GM23338 (cell line): ENCODE measurements around the gene NELL2. TPM values are rescaled to one million over a fixed set of nuclear protein-coding genes. Genes with fewer than 3 reads are reported as not detected.

Experiments used
- ATAC-seq: fragments of 200-7000 bp; cut with Tn5 transposase; 3 replicates; pipeline ENCODE4 v1.9.1; 2020
- DNase-seq: peaks from one replicate; pipeline ENCODE4 v3.0.0-alpha.2; 2015; ENCODE audit warnings: low spot score
- H2AFZ ChIP-seq: fragments of 200-600 bp; sonication (generic); 2 replicates; pipeline ENCODE4 v1.8.0; 2016; ENCODE audit warnings: antibody characterized with exemption, mild to moderate bottlenecking, moderate library complexity
- H3F3A ChIP-seq: fragments of 200-600 bp; sonication (generic); replicated peaks from 2 replicates; pipeline ENCODE4 v1.8.0; 2017; ENCODE audit warnings: antibody characterized with exemption, mixed run types, low read depth
- H3K27ac ChIP-seq: fragments of 200-600 bp; sonication (generic); 2 replicates; pipeline ENCODE4 v1.6.1; 2016; ENCODE audit warnings: low read depth
- H3K27me3 ChIP-seq: fragments of 200-600 bp; sonication (generic); 2 replicates; pipeline ENCODE4 v1.8.0; 2016; ENCODE audit warnings: mild to moderate bottlenecking, mixed run types, moderate library complexity; ENCODE audit not compliant: insufficient read depth
- H3K36me3 ChIP-seq: fragments of 200-600 bp; sonication (generic); 2 replicates; pipeline ENCODE4 v1.8.0; 2016; ENCODE audit warnings: mild to moderate bottlenecking; ENCODE audit not compliant: insufficient read depth
- H3K4me1 ChIP-seq: fragments of 200-600 bp; sonication (generic); 2 replicates; pipeline ENCODE4 v1.8.0; 2016; ENCODE audit warnings: mild to moderate bottlenecking, moderate library complexity; ENCODE audit not compliant: insufficient read depth
- H3K4me2 ChIP-seq: fragments of 200-600 bp; sonication (generic); 2 replicates; pipeline ENCODE4 v1.7.1; 2017; ENCODE audit warnings: mixed run types
- H3K4me3 ChIP-seq: fragments of 200-600 bp; sonication (generic); 2 replicates; pipeline ENCODE4 v1.6.1; 2016; ENCODE audit warnings: mixed run types
- H3K79me2 ChIP-seq: fragments of 200-600 bp; sonication (generic); replicated peaks from 2 replicates; pipeline ENCODE4 v1.8.0; 2017; ENCODE audit warnings: mild to moderate bottlenecking; ENCODE audit not compliant: insufficient read depth
- H3K9me2 ChIP-seq: fragments of 200-600 bp; sonication (generic); 2 replicates; pipeline ENCODE4 v1.8.0; 2017; ENCODE audit not compliant: insufficient read depth
- H4K20me1 ChIP-seq: fragments of 200-600 bp; sonication (generic); replicated peaks from 2 replicates; pipeline ENCODE4 v1.8.0; 2017; ENCODE audit warnings: mild to moderate bottlenecking; ENCODE audit not compliant: insufficient read depth
- H3K27ac Mint-ChIP-seq: 2 replicates; pipeline ENCODE4 v1.8.0; 2020; ENCODE audit warnings: inconsistent platforms, mild to moderate bottlenecking, moderate library complexity, mixed read lengths
- H3K27me3 Mint-ChIP-seq: 3 replicates; pipeline ENCODE4 v1.8.0; 2022; ENCODE audit warnings: low read depth, mild to moderate bottlenecking, moderate library complexity, mixed read lengths, inconsistent platforms; ENCODE audit not compliant: insufficient read depth, poor library complexity
- H3K36me3 Mint-ChIP-seq: 3 replicates; pipeline ENCODE4 v1.8.0; 2021; ENCODE audit warnings: low read depth, mild to moderate bottlenecking, inconsistent platforms, moderate library complexity, mixed read lengths
- H3K4me1 Mint-ChIP-seq: 3 replicates; pipeline ENCODE4 v1.8.0; 2020; ENCODE audit warnings: mild to moderate bottlenecking, inconsistent platforms, mixed read lengths
- H3K4me3 Mint-ChIP-seq: 3 replicates; pipeline ENCODE4 v1.8.0; 2021; ENCODE audit warnings: moderate library complexity, mild to moderate bottlenecking, inconsistent platforms, mixed read lengths
- H3K9me3 Mint-ChIP-seq: 3 replicates; pipeline ENCODE4 v1.8.0; 2020; ENCODE audit warnings: moderate library complexity, mild to moderate bottlenecking, inconsistent platforms, mixed read lengths
- CREB1 ChIP-seq: fragments of 250-450 bp; sonication (Bioruptor Pico); IDR thresholded peaks from 2 replicates; pipeline ENCODE4 v1.5.0; 2020; ENCODE audit warnings: low read depth, mild to moderate bottlenecking, moderate library complexity
- EZH2 ChIP-seq: fragments of 200-600 bp; sonication (generic); IDR thresholded peaks from one replicate; pipeline ENCODE4 v1.8.0; 2017; ENCODE audit warnings: antibody characterized with exemption, mild to moderate bottlenecking, low read depth; ENCODE audit not compliant: unreplicated experiment
- EZH2phosphoT487 ChIP-seq: fragments of 200-600 bp; sonication (generic); IDR thresholded peaks from one replicate; pipeline ENCODE4 v1.8.1; 2018; ENCODE audit warnings: antibody characterized with exemption; ENCODE audit not compliant: unreplicated experiment
- JUNB ChIP-seq: IDR thresholded peaks from one replicate; pipeline ENCODE4 v1.6.1; 2016; ENCODE audit warnings: antibody characterized with exemption; ENCODE audit not compliant: unreplicated experiment
- NANOG ChIP-seq: IDR thresholded peaks from 2 replicates; pipeline ENCODE4 v1.6.1; 2016; ENCODE audit warnings: antibody characterized with exemption, borderline replicate concordance
- POLR2AphosphoS5 ChIP-seq: IDR thresholded peaks from 2 replicates; pipeline ENCODE4 v1.6.1; 2016; ENCODE audit warnings: antibody characterized with exemption, low read depth
- STAT1 ChIP-seq: IDR thresholded peaks from one replicate; pipeline ENCODE4 v1.6.1; 2016; ENCODE audit warnings: antibody characterized with exemption; ENCODE audit not compliant: unreplicated experiment
- ZNF114 ChIP-seq: fragments of 250-450 bp; sonication (Bioruptor Pico); IDR thresholded peaks from 2 replicates; pipeline ENCODE4 v1.5.0; 2020; ENCODE audit warnings: mild to moderate bottlenecking, moderate library complexity
- polyA plus RNA-seq: library from polyadenylated mRNA; unstranded; fragments of >200 nt; fragmentation: Nextera tagmentation; extraction: Ambion mirVana; gene quantifications from 2 replicates; pipeline ENCODE4 v1.2.1, GENCODE V29; 2016
- total RNA-seq: library from RNA; depleted of rRNA; stranded (reverse); fragments of >200 nt; shearing (Covaris generic); gene quantifications from 2 replicates; pipeline ENCODE4 v1.2.3, GENCODE V29; 2014
- TF ChIP-seq, protein P1 (sequence below), 2 experiments: fragments of 200-600 bp in 1 of 2; sonication (generic) in 1 of 2; conservative IDR thresholded peaks; 2 replicates each; pipeline versions ENCODE4 v1.5.1 to v1.6.1; 2016 to 2017; ENCODE audit warnings: antibody characterized with exemption in 2 of 2, low read depth in 2 of 2, mild to moderate bottlenecking in 2 of 2, moderate library complexity in 1 of 2
- TF ChIP-seq, protein P2 (sequence below): IDR thresholded peaks from one replicate; pipeline ENCODE4 v1.6.1; 2018; ENCODE audit warnings: antibody characterized with exemption; ENCODE audit not compliant: unreplicated experiment
- TF ChIP-seq, protein P3 (sequence below): IDR thresholded peaks from 2 replicates; pipeline ENCODE4 v1.6.1; 2016; ENCODE audit warnings: antibody characterized with exemption

Gene NELL2
- total and polyA plus RNA-seq, 2 experiments from 2014 or later, result 25.1 to 99.5 TPM

DNA sequence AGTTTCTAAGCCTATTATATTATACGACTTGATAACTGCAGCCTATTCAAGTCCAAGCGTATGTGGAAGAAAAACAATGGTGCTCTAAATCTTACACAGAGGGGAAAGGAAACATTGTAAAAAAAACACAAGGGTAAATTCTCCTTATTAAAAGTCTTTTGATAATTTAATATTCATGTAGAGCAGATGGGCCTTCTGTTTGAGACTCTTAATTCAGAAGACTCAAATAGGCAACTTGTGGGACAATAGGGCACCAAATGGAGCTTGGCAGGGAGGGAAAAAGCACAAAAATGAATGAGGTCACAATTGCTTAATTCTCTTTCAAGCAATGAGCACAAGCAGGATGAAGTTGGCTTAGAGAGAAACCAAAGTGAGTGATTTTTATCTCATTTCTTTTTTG, 159.4 kb downstream of the NELL2 start:
- H3K27me3 Mint-ChIP-seq, result peaks cover 2% of the 10 kb centered on the region
- H3K4me2 ChIP-seq, result no peak overlapping the region
- ATAC-seq, result no peak
- H3K27me3 ChIP-seq, result no peaks in the 10 kb centered on the region
- no peaks in the 10 kb centered on the region for H4K20me1 ChIP-seq
- no peaks in the 10 kb centered on the region for H3K36me3 Mint-ChIP-seq
- peaks cover 18% of the 10 kb centered on the region for H3K4me1 ChIP-seq
- H3K4me1 Mint-ChIP-seq, result peaks cover 20% of the 10 kb centered on the region
- H3K36me3 ChIP-seq, result no peaks in the 10 kb centered on the region
- H3K9me2 ChIP-seq, result no peaks in the 10 kb centered on the region
- no peak overlapping the region for H3K4me3 Mint-ChIP-seq
- no peaks in the 10 kb centered on the region for H3K9me3 Mint-ChIP-seq
- DNase-seq, result no peak
- H3K27ac Mint-ChIP-seq, result no peak overlapping the region
- TF ChIP-seq STAT1, result no peak
- TF ChIP-seq ZNF114, result no peak
- no peak for TF ChIP-seq EZH2phosphoT487
- TF ChIP-seq EZH2, result no peak
- TF ChIP-seq JUNB, result no peak
- TF ChIP-seq, protein P1, sequence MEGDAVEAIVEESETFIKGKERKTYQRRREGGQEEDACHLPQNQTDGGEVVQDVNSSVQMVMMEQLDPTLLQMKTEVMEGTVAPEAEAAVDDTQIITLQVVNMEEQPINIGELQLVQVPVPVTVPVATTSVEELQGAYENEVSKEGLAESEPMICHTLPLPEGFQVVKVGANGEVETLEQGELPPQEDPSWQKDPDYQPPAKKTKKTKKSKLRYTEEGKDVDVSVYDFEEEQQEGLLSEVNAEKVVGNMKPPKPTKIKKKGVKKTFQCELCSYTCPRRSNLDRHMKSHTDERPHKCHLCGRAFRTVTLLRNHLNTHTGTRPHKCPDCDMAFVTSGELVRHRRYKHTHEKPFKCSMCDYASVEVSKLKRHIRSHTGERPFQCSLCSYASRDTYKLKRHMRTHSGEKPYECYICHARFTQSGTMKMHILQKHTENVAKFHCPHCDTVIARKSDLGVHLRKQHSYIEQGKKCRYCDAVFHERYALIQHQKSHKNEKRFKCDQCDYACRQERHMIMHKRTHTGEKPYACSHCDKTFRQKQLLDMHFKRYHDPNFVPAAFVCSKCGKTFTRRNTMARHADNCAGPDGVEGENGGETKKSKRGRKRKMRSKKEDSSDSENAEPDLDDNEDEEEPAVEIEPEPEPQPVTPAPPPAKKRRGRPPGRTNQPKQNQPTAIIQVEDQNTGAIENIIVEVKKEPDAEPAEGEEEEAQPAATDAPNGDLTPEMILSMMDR (conservative IDR thresholded peaks at IDR 0.05; ENCODE audit: low read depth in 2 of 2), result no peak
- TF ChIP-seq, protein P2, sequence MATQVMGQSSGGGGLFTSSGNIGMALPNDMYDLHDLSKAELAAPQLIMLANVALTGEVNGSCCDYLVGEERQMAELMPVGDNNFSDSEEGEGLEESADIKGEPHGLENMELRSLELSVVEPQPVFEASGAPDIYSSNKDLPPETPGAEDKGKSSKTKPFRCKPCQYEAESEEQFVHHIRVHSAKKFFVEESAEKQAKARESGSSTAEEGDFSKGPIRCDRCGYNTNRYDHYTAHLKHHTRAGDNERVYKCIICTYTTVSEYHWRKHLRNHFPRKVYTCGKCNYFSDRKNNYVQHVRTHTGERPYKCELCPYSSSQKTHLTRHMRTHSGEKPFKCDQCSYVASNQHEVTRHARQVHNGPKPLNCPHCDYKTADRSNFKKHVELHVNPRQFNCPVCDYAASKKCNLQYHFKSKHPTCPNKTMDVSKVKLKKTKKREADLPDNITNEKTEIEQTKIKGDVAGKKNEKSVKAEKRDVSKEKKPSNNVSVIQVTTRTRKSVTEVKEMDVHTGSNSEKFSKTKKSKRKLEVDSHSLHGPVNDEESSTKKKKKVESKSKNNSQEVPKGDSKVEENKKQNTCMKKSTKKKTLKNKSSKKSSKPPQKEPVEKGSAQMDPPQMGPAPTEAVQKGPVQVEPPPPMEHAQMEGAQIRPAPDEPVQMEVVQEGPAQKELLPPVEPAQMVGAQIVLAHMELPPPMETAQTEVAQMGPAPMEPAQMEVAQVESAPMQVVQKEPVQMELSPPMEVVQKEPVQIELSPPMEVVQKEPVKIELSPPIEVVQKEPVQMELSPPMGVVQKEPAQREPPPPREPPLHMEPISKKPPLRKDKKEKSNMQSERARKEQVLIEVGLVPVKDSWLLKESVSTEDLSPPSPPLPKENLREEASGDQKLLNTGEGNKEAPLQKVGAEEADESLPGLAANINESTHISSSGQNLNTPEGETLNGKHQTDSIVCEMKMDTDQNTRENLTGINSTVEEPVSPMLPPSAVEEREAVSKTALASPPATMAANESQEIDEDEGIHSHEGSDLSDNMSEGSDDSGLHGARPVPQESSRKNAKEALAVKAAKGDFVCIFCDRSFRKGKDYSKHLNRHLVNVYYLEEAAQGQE, result no peak
- H3K27ac ChIP-seq, result no peak overlapping the region
- H3K4me3 ChIP-seq, result no peak overlapping the region
- no peak overlapping the region for H2AFZ ChIP-seq
- H3K79me2 ChIP-seq, result no peaks in the 10 kb centered on the region
- H3F3A ChIP-seq, result no peaks in the 10 kb centered on the region

DNA sequence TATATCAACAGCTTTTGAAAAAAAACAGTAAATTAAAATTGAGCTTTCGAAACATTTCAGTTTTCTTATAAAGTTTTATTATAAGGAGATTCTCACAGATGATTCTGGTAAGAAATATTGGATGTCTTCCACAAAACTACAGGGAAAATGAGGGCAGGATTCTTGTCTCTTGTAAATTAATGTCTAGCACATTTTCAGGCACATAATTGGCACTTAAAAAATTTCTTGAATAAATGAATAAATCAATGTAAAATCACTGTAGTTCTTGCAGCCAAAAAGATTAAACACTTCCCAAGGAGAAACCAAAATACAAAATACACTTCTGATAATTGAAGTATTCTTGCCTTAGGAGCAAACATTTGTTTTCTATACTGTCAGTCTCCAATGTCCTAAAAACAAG, 164.4 kb downstream of the NELL2 start:
- H3F3A ChIP-seq, result no peaks in the 10 kb centered on the region
- Mint-ChIP-seq H3K27me3 (no peaks in the 10 kb centered on the region), H3K4me3 (no peak overlapping the region), H3K36me3 (no peaks in the 10 kb centered on the region), H3K9me3 (no peaks in the 10 kb centered on the region), H3K4me1 (peaks cover 2% of the 10 kb centered on the region), H3K27ac (no peak overlapping the region)
- H3K79me2 ChIP-seq, result no peaks in the 10 kb centered on the region
- 0 out of 2 replicates have a peak, but pooled peaks cover 3% of the 10 kb centered on the region for H3K9me2 ChIP-seq
- H2AFZ ChIP-seq, result no peak overlapping the region
- H3K27me3 ChIP-seq, result no peaks in the 10 kb centered on the region
- TF ChIP-seq NANOG, result no peak
- TF ChIP-seq, protein P1 (conservative IDR thresholded peaks at IDR 0.05; ENCODE audit: low read depth in 2 of 2), result no peak
- no peak for TF ChIP-seq POLR2AphosphoS5
- no peak for TF ChIP-seq CREB1 (CRISPR knock-in tag)
- TF ChIP-seq STAT1, result no peak
- TF ChIP-seq, protein P3, sequence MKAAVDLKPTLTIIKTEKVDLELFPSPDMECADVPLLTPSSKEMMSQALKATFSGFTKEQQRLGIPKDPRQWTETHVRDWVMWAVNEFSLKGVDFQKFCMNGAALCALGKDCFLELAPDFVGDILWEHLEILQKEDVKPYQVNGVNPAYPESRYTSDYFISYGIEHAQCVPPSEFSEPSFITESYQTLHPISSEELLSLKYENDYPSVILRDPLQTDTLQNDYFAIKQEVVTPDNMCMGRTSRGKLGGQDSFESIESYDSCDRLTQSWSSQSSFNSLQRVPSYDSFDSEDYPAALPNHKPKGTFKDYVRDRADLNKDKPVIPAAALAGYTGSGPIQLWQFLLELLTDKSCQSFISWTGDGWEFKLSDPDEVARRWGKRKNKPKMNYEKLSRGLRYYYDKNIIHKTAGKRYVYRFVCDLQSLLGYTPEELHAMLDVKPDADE, result no peak
- H4K20me1 ChIP-seq, result no peaks in the 10 kb centered on the region
- H3K36me3 ChIP-seq, result no peaks in the 10 kb centered on the region
- no peak overlapping the region for H3K27ac ChIP-seq
- H3K4me3 ChIP-seq, result no peak overlapping the region
- no peak for DNase-seq
- ATAC-seq, result no peak
- peaks cover 7% of the 10 kb centered on the region; the same call in 1 of the 2 replicates for H3K4me1 ChIP-seq
- no peak overlapping the region for H3K4me2 ChIP-seq
